Lower lobe of right lung (tissue), 2 donors: ENCODE results near the gene DCUN1D2. TPM values are rescaled to one million over a fixed set of nuclear protein-coding genes. Genes with fewer than 3 reads are reported as not detected.

ENCODE experiments used
- ATAC-seq, 2 donors: fragments of 200-7000 bp; cut with Tn5 transposase; one replicate each; pipeline ENCODE4 v1.9.1; 2020 to 2022; ENCODE audit warnings: mild to moderate bottlenecking in 2 of 2, moderate library complexity in 2 of 2
- DNase-seq: peaks from one replicate; pipeline ENCODE4 v3.0.0-alpha.2; 2020
- H3K27ac ChIP-seq: fragments of 200-600 bp; one replicate; pipeline ENCODE4 v1.8.0; 2022
- H3K27me3 ChIP-seq: fragments of 200-600 bp; one replicate; pipeline ENCODE4 v1.8.0; 2022; ENCODE audit warnings: low read depth
- H3K36me3 ChIP-seq: fragments of 200-600 bp; one replicate; pipeline ENCODE4 v1.8.0; 2022; ENCODE audit warnings: mild to moderate bottlenecking
- H3K4me1 ChIP-seq: fragments of 200-600 bp; one replicate; pipeline ENCODE4 v1.8.0; 2022
- H3K4me3 ChIP-seq: fragments of 200-600 bp; one replicate; pipeline ENCODE4 v1.8.0; 2022; ENCODE audit warnings: mild to moderate bottlenecking
- H3K9me3 ChIP-seq: fragments of 200-600 bp; one replicate; pipeline ENCODE4 v1.8.0; 2022
- CTCF ChIP-seq: fragments of 200-600 bp; IDR thresholded peaks from one replicate; pipeline ENCODE4 v1.8.0; 2022; ENCODE audit warnings: antibody characterized with exemption, mild to moderate bottlenecking
- intact Hi-C: fragments of 100-400 bp; cut with DNase I; formaldehyde crosslinking; loops from one replicate; pipeline ENCODE4 v1.11.0; 2022
- total RNA-seq: library from RNA; stranded (reverse); fragmentation: NEBNext Ultra II Directional; extraction: Animal tissue kit (Norgen Biotek cat#: 25700); gene quantifications from one replicate; pipeline ENCODE4 v1.2.1, GENCODE V29; 2021
- donor health status: DM: no; HTN: yes; CAD: no; lungs with severe emphysema.

DCUN1D2 gene
- total RNA-seq, 1 donor from 2014 or later, result 16.8 TPM

- Histone ChIP-seq H3K4me1 (no peaks in the 10 kb centered on the region), H3K4me3 (no peak overlapping the region), H3K36me3 (no peaks in the 10 kb centered on the region), H3K27ac (no peak overlapping the region), H3K27me3 (no peaks in the 10 kb centered on the region), H3K9me3 (no peaks in the 10 kb centered on the region)
- no peak for TF ChIP-seq CTCF
- intact Hi-C loops, result no loop called here
- DNase-seq, result no peak
- ATAC-seq, result peak in 1 of 2 donors; percentile 14
These were observed 67.5 kb downstream of the DCUN1D2 start for GRCh38 chr13:113422807-113423519.

- Histone ChIP-seq H3K4me3 (no peak overlapping the region), H3K9me3 (no peaks in the 10 kb centered on the region), H3K27ac (no peak overlapping the region), H3K27me3 (no peaks in the 10 kb centered on the region), H3K36me3 (no peaks in the 10 kb centered on the region), H3K4me1 (no peaks in the 10 kb centered on the region)
- intact Hi-C loops, result no loop called here
- ATAC-seq, result no peak
- no peak for DNase-seq
- no peak for TF ChIP-seq CTCF
These were observed 68.7 kb downstream of the DCUN1D2 start for GRCh38 chr13:113421673-113422270.

GRCh38 chr13:113420833-113421600 lies 69.5 kb downstream of the DCUN1D2 start:
- intact Hi-C loops, result no loop called here
- Histone ChIP-seq H3K27me3 (no peaks in the 10 kb centered on the region), H3K9me3 (no peaks in the 10 kb centered on the region), H3K4me3 (no peak overlapping the region), H3K4me1 (no peaks in the 10 kb centered on the region), H3K27ac (no peak overlapping the region), H3K36me3 (no peaks in the 10 kb centered on the region)
- TF ChIP-seq CTCF, result no peak
- ATAC-seq (peak in 1 of 2 donors; percentile 25), DNase-seq (no peak)

- no peak for TF ChIP-seq CTCF
- no peak for ATAC-seq
- intact Hi-C loops, result no loop called here
These were observed 70.3 kb downstream of the DCUN1D2 start for GRCh38 chr13:113420232-113420631.

GRCh38 chr13:113419531-113420193 lies 70.8 kb downstream of the DCUN1D2 start:
- no peak for DNase-seq
- TF ChIP-seq CTCF, result no peak
- H3K4me1 ChIP-seq, result no peaks in the 10 kb centered on the region
- no peaks in the 10 kb centered on the region for H3K27me3 ChIP-seq
- no peak overlapping the region for H3K4me3 ChIP-seq
- ATAC-seq, result no peak
- no peaks in the 10 kb centered on the region for H3K36me3 ChIP-seq
- no peaks in the 10 kb centered on the region for H3K9me3 ChIP-seq
- H3K27ac ChIP-seq, result no peak overlapping the region
- intact Hi-C loops, result no loop called here

More at GRCh38 chr13:113420232-113420631, 70.3 kb downstream of the DCUN1D2 start:
- H3K4me3 ChIP-seq, result no peak overlapping the region
- H3K27ac ChIP-seq, result no peak overlapping the region
- DNase-seq, result no peak
- no peaks in the 10 kb centered on the region for H3K27me3 ChIP-seq
- H3K4me1 ChIP-seq, result no peaks in the 10 kb centered on the region
- no peaks in the 10 kb centered on the region for H3K36me3 ChIP-seq
- no peaks in the 10 kb centered on the region for H3K9me3 ChIP-seq
